SJCRH30 (cell line): ENCODE measurements around the gene SNED1. TPM values are rescaled to one million over a fixed set of nuclear protein-coding genes. Genes with fewer than 3 reads are reported as not detected.
A peak's percentile ranks its signal among the peaks of the same experiment; 100 is the strongest.

Experiments
- DNase-seq, 2 experiments: peaks; one replicate each; pipeline ENCODE4 v3.0.0-alpha.2; 2015 to 2020
- H3K27ac ChIP-seq: fragments of 250-450 bp; sonication (Bioruptor Pico); 2 replicates; pipeline ENCODE4 v1.5.1; 2020; ENCODE audit warnings: mild to moderate bottlenecking, moderate library complexity
- H3K27me3 ChIP-seq: fragments of 250-450 bp; sonication (Bioruptor Pico); 2 replicates; pipeline ENCODE4 v1.5.1; 2020; ENCODE audit warnings: mild to moderate bottlenecking, moderate library complexity
- H3K36me3 ChIP-seq: fragments of 250-450 bp; sonication (Bioruptor Pico); 2 replicates; pipeline ENCODE4 v1.5.1; 2020; ENCODE audit warnings: mild to moderate bottlenecking, moderate library complexity
- H3K4me1 ChIP-seq: fragments of 250-450 bp; sonication (Bioruptor Pico); 2 replicates; pipeline ENCODE4 v1.5.1; 2020; ENCODE audit warnings: mild to moderate bottlenecking, moderate library complexity
- H3K4me3 ChIP-seq: fragments of 250-450 bp; sonication (Bioruptor Pico); 2 replicates; pipeline ENCODE4 v1.5.1; 2020; ENCODE audit warnings: mild to moderate bottlenecking, moderate library complexity
- H3K9me3 ChIP-seq: fragments of 250-450 bp; sonication (Bioruptor Pico); replicated peaks from 2 replicates; pipeline ENCODE4 v1.5.1; 2020; ENCODE audit warnings: mild to moderate bottlenecking, moderate library complexity
- total RNA-seq: library from RNA; depleted of rRNA; stranded (reverse); fragments of >200 nt; shearing (Covaris generic); gene quantifications from 2 replicates; pipeline ENCODE4 v1.2.3, GENCODE V29; 2014

The SNED1 gene
- total RNA-seq, 1 experiment from 2014 or later: 28.4 TPM

DNA sequence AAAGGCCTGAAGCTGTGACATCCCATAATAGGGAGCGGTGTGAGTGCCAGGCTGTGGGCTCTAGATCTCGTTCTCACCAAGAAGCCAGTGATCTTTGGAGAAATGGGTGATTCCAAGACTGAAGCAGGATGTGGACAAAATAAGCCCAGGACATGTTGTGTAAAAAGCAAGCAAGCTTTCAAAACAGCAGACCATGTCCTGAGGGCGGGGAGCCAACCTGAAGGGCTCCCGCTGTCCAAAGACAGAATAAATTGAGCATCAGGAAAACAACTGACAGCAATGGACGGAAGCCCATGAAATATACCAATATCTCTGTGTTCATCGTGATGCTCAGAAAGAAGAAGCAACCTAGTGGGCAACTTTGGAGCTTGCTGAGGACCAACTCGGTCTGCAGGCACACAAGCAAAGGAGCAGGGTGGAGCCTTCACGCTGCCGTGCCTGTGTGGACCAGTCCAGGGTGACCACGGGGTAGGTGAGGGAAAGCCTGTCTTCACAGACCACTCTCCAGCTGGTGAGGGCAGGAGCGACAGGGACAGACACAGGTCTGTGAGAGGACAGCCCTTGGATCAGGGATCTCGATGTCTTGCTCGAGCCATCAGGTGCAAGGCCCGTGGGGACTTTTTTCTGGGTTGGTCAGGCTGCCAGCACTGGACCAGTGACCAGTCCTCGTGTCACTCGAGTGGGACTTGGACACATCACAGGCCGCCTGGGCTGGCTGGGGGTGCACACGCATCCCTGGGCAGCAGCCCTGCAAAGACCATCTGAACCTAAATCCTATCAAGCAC, 82.2 kb downstream of the SNED1 start:
- Histone ChIP-seq H3K9me3 (no peaks in the 10 kb centered on the region), H3K4me3 (no peak overlapping the region), H3K27me3 (no peaks in the 10 kb centered on the region), H3K36me3 (no peaks in the 10 kb centered on the region), H3K27ac (no peak overlapping the region), H3K4me1 (peaks cover 3% of the 10 kb centered on the region; the same call in 1 of the 2 replicates)
- no peak for DNase-seq

DNA sequence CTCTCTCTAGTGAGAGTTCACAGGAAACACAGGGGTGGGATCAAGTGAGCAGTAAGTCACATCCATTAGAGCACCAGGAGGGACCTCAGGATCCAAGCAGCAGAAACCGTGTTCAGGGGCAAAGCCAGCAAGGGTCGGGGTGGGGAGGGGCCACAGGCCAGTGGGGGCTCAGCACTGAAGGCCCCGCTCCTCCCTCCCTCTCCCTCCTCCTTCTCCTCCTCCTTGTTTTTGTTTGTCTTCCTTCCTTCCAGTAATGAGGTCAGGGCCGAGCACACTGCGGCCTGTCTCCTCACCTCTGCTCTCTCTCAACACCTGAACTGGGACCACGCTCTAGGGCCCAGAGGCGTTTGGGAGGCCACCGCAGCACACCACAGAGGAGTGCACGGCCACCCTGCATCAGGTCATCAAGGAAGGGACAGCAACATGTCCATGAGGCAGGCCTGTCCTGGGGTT, 82.8 kb downstream of the SNED1 start:
- no peaks in the 10 kb centered on the region for H3K27me3 ChIP-seq
- H3K4me3 ChIP-seq: no peak overlapping the region
- H3K4me1 ChIP-seq: peaks cover 3% of the 10 kb centered on the region; the same call in 1 of the 2 replicates
- no peaks in the 10 kb centered on the region for H3K9me3 ChIP-seq
- no peak overlapping the region for H3K27ac ChIP-seq
- H3K36me3 ChIP-seq: peaks cover 1% of the 10 kb centered on the region
- no peak for DNase-seq

DNA sequence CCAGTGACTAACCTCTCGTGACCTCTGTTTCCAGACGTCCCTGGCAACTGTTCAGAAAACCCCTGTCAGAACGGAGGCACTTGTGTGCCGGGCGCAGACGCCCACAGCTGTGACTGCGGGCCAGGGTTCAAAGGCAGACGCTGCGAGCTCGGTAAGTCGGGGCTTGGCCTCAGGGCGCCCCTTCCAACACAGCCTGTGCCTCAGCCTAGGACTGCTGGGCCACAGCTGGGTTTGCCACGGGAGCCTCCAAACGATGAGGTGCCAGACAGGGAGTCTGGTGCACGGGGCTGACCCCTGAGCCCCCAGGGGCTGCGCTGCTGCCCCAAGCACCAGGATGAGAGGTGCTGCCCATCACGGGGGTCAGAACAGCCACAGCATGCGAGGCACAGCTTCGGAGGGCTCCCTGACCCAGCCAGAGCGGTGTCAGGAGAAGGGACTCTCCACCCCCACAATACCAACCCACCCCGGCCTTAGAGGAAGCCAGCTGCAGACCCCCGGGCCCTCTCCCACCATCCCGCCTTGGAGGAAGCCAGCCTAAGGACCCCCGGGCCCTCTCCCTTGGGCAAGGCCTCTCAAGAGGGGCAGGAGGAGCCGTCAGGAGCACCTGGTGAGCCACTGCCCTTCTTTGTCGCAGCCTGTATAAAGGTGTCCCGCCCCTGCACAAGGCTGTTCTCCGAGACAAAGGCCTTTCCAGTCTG, 83.4 kb downstream of the SNED1 start:
- Histone ChIP-seq H3K9me3 (no peaks in the 10 kb centered on the region), H3K27ac (no peak overlapping the region), H3K36me3 (peaks cover 6% of the 10 kb centered on the region), H3K4me1 (peaks cover 3% of the 10 kb centered on the region; the same call in 1 of the 2 replicates), H3K4me3 (no peak overlapping the region), H3K27me3 (no peaks in the 10 kb centered on the region)
- DNase-seq: peak in 1 of 2 experiments; percentile 30

DNA sequence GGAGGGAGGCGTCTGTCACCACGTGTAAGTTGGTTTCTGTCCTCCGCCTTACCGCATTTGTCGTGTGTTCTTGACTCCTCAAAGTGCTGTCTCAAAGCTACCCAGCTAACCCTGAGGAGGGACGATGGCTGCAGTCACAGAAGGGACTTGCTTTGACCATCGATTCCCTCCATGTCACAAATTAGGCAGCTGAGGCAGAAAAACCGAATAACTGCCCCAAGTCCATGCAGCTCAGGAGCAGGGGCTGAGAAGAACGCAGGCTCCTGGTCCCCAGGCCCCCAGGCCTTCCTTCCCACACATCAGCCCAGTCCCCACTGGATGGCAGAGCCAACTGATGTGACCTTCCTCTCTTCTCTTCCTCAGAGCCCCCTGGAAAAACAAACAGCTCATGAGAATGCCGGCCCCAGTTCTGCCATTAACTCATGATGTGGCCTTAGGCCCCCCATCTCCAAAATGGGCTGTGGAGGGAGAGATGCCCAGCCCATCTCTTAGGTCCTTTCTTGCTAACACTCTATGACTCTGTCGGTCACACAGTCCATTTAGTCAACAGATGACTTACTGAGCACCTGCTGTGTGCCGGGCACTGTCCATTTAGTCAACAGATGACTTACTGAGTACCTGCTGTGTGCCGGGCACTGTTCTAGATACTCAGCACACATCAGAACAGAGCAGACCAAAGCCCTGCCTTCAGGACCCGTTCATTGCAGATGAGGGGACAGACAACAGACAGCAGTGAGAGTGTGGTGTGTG, 84.1 kb downstream of the SNED1 start:
- Histone ChIP-seq H3K27ac (no peak overlapping the region), H3K9me3 (no peaks in the 10 kb centered on the region), H3K36me3 (peaks cover 12% of the 10 kb centered on the region), H3K4me3 (no peak overlapping the region), H3K4me1 (peaks cover 3% of the 10 kb centered on the region; the same call in 1 of the 2 replicates), H3K27me3 (no peaks in the 10 kb centered on the region)
- no peak for DNase-seq

DNA sequence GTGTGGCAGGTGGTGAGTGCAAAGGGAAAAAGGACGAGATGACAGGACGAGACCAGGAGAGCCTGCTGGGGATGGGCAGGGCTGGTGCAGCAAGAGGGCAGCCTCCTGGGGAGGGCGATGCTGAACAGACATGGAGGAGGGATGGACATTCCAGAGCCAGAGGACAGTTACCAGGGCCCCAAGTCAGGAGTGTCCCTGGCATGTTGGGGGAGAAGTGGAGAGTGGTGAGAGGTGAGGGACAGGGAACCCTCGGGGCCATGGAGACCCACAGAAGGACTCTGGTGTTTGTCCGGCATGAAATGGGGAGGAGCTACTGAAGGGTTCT, 84.6 kb downstream of the SNED1 start:
- no peak for DNase-seq
- Histone ChIP-seq H3K27ac (no peak overlapping the region), H3K9me3 (no peaks in the 10 kb centered on the region), H3K27me3 (no peaks in the 10 kb centered on the region), H3K4me1 (peaks cover 3% of the 10 kb centered on the region; the same call in 1 of the 2 replicates), H3K4me3 (no peak overlapping the region), H3K36me3 (peaks cover 18% of the 10 kb centered on the region)

DNA sequence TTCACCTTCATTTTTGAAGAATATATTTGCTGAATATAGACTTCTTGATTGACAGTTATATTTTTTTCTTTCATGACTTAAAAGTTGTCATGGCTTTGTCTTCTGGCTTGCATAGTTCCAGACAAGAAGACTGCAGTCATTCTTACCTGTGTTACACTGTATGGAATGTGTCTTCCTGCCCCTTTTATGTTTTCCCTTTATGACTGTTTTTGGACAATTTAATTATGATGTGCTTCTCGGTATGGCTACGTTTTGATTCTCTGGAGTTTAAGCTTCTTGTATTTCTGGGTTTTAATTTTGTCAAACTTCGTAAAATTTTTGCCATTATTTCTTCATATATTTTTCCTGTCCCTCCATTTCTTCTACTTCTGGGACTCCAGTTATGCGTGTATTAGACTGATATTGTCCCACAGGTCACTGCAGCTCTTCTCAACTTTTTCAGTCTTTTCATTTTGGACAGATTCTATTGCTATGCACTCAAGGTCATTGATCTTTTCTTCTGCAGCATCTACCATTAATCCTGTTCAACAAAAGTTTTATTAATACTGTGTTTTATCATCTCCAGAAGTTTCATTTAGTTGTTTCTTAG, 86.5 kb downstream of the SNED1 start:
- DNase-seq: no peak
- H3K27me3 ChIP-seq: no peaks in the 10 kb centered on the region
- H3K4me3 ChIP-seq: no peak overlapping the region

DNA sequence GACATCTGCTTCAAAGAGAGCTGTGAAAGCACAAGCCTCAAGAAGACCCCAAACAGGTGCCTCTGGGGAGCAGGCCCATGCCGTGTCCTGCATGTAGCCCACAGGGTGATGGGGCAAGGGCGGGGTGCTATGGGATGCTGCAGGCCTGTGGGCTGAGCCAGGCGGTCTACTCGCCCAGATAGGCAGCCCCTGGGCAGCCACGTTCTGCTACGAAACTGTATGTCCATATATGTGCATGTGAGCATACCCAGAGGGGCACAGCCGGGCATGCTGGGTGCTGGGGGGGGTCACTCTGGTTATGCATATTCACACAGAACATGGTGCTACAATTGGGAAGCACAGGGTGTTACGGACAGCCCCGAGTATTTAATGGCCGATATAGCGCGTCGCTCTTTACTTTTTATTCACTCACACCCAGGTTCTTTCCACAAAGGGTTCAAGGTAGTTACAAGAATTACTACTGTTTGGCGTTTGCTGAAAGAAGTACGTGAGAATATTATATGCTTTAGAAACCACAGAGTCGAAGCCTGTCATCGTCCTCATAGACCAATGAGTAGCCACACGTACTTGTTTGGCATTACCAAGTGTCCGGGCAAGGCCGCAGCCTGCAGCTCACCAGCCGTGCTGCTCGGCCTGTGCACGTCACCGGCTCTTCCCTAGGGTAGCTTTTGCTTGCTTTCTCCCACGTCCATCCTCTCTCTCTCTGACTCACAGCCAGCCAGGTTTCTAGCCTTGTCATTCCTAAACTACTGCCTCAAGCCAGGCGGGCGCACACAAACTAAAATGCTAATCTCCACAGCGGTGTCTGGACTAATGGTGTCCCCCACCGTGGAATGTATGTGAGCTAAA, 89.2 kb downstream of the SNED1 start:
- H3K36me3 ChIP-seq: peaks cover 51% of the 10 kb centered on the region
- no peaks in the 10 kb centered on the region for H3K27me3 ChIP-seq

More for the DNA sequence above, 86.5 kb downstream of the SNED1 start:
- peaks cover 3% of the 10 kb centered on the region; the same call in 1 of the 2 replicates for H3K4me1 ChIP-seq
- H3K9me3 ChIP-seq: no peaks in the 10 kb centered on the region
- H3K27ac ChIP-seq: no peak overlapping the region
- H3K36me3 ChIP-seq: peaks cover 37% of the 10 kb centered on the region

DNA sequence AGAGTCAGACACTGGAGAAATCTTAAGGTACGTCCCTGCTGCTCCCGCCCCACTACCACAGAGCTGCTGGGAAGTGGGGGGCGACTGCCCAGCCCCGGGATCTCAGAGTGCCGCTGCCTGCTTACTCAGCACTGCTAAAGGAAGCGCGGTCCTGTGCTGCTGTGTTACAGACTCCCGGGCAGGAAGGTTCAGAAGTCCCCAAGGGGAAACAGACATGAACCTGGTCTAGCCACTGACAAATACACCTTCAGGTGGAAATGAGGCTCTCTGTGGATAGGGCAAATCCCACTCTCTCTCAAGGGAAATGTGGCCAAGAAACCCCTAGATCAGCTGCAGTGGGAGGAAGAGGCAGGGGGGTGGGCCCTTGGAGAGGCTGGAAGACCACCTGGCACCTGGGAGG, 90.0 kb downstream of the SNED1 start:
- peaks cover 54% of the 10 kb centered on the region for H3K36me3 ChIP-seq
- no peak for DNase-seq

More for the DNA sequence above, 89.2 kb downstream of the SNED1 start:
- no peak for DNase-seq
- Histone ChIP-seq H3K9me3 (no peaks in the 10 kb centered on the region), H3K4me1 (no peaks in the 10 kb centered on the region), H3K27ac (no peak overlapping the region), H3K4me3 (no peak overlapping the region)

DNA sequence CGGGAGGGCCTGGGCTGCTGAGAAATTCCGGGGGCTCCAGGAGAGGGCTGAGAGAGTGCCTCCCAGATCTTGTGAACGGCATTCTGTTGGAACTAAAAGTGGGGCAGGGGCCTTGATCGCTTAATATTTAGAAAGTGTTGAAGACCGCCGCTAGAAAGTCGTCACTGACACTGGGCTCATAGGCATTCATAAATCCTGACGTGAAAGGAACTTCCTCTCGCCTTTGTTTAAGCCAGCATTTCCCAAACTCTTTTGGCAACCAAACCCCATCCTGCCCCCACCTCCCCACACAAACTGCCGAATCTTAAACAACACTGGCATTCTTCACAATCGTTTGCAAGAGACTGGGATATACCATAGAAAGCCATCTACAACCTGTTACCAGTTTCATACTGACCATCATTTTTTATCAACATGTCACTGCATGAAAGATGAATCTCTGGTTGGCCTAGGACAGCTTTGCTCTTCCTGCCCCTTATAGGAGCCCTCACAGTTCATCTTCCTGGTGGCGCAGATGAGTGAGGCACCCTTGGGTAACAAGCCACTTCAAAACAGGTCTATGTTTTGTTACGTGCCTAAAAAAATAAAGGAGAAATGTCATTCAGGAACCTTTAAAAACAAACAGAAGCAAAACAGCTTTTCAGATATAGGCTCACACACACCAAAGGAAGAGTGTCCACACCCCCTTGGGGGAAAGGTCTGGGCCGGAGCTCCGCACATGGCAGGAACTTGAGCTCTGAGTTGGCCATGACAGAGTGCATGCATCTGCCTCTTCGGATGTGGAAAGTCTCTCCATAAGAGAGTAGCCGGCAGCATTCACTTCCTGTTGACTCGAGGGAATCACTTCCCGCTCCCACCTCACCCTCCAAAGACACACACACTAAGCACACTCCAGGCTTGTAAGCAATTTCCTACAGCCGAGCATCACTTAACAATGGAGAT, 90.6 kb downstream of the SNED1 start:
- Histone ChIP-seq H3K27me3 (no peaks in the 10 kb centered on the region), H3K27ac (no peak overlapping the region), H3K4me1 (no peaks in the 10 kb centered on the region), H3K4me3 (no peak overlapping the region), H3K9me3 (no peaks in the 10 kb centered on the region), H3K36me3 (peaks cover 60% of the 10 kb centered on the region)
- no peak for DNase-seq

More for the DNA sequence above, 90.0 kb downstream of the SNED1 start:
- Histone ChIP-seq H3K27ac (no peak overlapping the region), H3K4me1 (no peaks in the 10 kb centered on the region), H3K9me3 (no peaks in the 10 kb centered on the region), H3K4me3 (no peak overlapping the region), H3K27me3 (no peaks in the 10 kb centered on the region)

DNA sequence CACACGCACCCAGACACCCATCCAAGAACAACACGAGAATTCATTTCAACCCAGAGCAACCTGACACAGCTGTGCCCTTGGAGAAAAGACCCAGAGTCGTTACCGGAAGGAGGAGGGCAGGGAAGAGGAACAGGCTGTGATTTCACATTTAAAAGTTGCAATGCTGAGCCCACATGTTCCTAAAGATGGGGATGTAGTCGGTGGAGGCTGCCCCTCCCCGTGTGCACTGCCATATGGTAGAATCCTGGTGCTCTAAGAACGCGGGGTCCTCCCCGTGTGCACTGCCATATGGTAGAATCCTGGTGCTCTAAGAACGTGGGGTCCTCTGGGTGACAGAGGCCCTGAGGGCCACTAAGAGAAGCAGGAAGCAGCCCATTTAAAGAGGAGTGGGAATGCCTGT, 92.8 kb downstream of the SNED1 start:
- Histone ChIP-seq H3K4me1 (no peaks in the 10 kb centered on the region), H3K27ac (no peak overlapping the region), H3K36me3 (peaks cover 76% of the 10 kb centered on the region), H3K4me3 (no peak overlapping the region), H3K9me3 (no peaks in the 10 kb centered on the region), H3K27me3 (no peaks in the 10 kb centered on the region)
- DNase-seq: no peak

DNA sequence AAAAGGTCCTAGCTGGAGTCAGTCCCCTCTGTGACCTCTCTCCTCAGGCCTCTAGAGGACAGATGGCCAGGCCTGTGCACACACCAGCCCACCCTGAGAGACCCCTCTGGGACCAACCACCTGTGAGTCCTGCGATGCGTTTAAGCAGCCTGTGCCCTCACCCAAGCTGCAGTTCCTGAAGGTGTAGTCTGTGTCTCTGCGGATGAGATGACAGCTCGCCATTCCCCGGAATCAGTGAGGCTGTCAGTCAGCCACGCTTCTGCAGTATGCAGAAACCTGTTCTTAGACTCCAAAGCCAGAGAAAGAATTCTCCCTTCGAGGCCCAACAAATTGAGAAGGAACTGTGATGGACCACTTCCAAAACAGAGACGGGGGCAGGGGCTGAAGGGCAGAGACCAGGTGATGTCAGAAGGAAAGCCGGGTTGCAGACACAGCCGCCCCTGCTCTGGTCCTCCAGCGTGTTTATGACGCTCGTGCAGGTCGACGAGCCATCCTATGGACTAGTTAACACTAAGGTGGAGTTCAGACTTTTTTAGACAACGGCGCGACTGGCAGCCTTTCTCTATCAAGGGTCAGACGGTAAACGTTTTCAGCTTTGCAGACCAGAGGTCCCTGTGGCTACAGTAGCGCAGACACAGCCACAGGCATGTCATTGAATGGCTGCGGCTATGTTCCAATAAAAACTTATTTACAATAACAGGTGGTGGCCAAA, 93.5 kb downstream of the SNED1 start:
- Histone ChIP-seq H3K27ac (no peak overlapping the region), H3K36me3 (peaks cover 73% of the 10 kb centered on the region), H3K4me3 (no peak overlapping the region), H3K9me3 (no peaks in the 10 kb centered on the region), H3K27me3 (no peaks in the 10 kb centered on the region), H3K4me1 (no peaks in the 10 kb centered on the region)
- DNase-seq: no peak

DNA sequence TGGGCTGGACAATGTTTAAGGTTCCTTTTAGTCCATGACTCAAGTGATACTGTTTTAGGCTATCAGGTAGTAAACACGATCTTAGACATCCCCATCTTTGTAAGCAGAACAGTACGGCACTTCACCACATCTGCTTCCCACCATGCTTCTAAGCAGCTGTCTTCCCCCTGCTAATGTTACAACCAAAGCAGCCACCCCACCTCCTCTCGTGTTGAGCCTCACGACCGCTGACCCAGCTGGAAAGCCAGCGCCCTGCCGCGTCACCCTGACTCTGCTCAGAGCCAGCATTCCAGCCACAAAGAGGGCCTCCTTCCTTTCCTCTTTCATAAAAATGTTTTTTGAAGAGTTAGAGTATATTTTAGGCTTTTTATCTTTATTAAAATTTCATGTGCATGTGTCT, 94.3 kb downstream of the SNED1 start:
- Histone ChIP-seq H3K36me3 (peaks cover 71% of the 10 kb centered on the region), H3K9me3 (no peaks in the 10 kb centered on the region), H3K27ac (no peak overlapping the region), H3K4me1 (no peaks in the 10 kb centered on the region), H3K27me3 (no peaks in the 10 kb centered on the region), H3K4me3 (no peak overlapping the region)
- DNase-seq: peak in 1 of 2 experiments; percentile 47
